ENCODE data around the gene DNM3.

The DNM3 gene

GRCh38 chr1:172326136-172326535 is 484.8 kb downstream of the DNM3 start:
- H4K20me1 ChIP-seq (ENCODE audit: control insufficient read depth, insufficient read depth, low read depth, low read length) = no peaks in the 10 kb centered on the region
- H3K4me3 ChIP-seq (ENCODE audit: low read length) = no peak overlapping the region
- H3K27me3 ChIP-seq (ENCODE audit: control insufficient read depth, low read length) = no peaks in the 10 kb centered on the region
- no peaks in the 10 kb centered on the region for H3K9me3 ChIP-seq (ENCODE audit: control insufficient read depth, insufficient read depth, low read length)
- H3K9me2 ChIP-seq (replicated peaks; ENCODE audit: control insufficient read depth, low read length) = no peaks in the 10 kb centered on the region
- H3K36me3 ChIP-seq (ENCODE audit: control insufficient read depth, low read length) = no peaks in the 10 kb centered on the region
- no peaks in the 10 kb centered on the region for H3K79me2 ChIP-seq (ENCODE audit: control insufficient read depth, low read length)
- H3K4me2 ChIP-seq (ENCODE audit: low read length) = no peak overlapping the region
- H3K27ac ChIP-seq (ENCODE audit: low read depth, low read length) = no peak overlapping the region
- TF ChIP-seq, protein P1, sequence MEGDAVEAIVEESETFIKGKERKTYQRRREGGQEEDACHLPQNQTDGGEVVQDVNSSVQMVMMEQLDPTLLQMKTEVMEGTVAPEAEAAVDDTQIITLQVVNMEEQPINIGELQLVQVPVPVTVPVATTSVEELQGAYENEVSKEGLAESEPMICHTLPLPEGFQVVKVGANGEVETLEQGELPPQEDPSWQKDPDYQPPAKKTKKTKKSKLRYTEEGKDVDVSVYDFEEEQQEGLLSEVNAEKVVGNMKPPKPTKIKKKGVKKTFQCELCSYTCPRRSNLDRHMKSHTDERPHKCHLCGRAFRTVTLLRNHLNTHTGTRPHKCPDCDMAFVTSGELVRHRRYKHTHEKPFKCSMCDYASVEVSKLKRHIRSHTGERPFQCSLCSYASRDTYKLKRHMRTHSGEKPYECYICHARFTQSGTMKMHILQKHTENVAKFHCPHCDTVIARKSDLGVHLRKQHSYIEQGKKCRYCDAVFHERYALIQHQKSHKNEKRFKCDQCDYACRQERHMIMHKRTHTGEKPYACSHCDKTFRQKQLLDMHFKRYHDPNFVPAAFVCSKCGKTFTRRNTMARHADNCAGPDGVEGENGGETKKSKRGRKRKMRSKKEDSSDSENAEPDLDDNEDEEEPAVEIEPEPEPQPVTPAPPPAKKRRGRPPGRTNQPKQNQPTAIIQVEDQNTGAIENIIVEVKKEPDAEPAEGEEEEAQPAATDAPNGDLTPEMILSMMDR (IDR thresholded peaks at IDR 0.05; ENCODE audit: low read depth, low read length, poor library complexity, severe bottlenecking) = no peak
- no peak for TF ChIP-seq EZH2phosphoT487 (IDR thresholded peaks at IDR 0.05; ENCODE audit: borderline replicate concordance, low read length)
- H3K4me1 ChIP-seq (ENCODE audit: control insufficient read depth, low read length) = no peaks in the 10 kb centered on the region
- no peaks in the 10 kb centered on the region for H3F3A ChIP-seq (ENCODE audit: control insufficient read depth, insufficient read depth)

- H3K9me2 ChIP-seq (replicated peaks; ENCODE audit: control insufficient read depth, low read length) = no peaks in the 10 kb centered on the region
- H3K4me2 ChIP-seq (ENCODE audit: low read length) = no peak overlapping the region
- no peaks in the 10 kb centered on the region for H3F3A ChIP-seq (ENCODE audit: control insufficient read depth, insufficient read depth)
- no peaks in the 10 kb centered on the region for H3K36me3 ChIP-seq (ENCODE audit: control insufficient read depth, low read length)
- no peaks in the 10 kb centered on the region for H3K79me2 ChIP-seq (ENCODE audit: control insufficient read depth, low read length)
- H3K4me3 ChIP-seq (ENCODE audit: low read length) = no peak overlapping the region
- H3K4me1 ChIP-seq (ENCODE audit: control insufficient read depth, low read length) = no peaks in the 10 kb centered on the region
- no peaks in the 10 kb centered on the region for H3K27me3 ChIP-seq (ENCODE audit: control insufficient read depth, low read length)
- no peaks in the 10 kb centered on the region for H3K9me3 ChIP-seq (ENCODE audit: control insufficient read depth, insufficient read depth, low read length)
- TF ChIP-seq, protein P1 (IDR thresholded peaks at IDR 0.05; ENCODE audit: low read depth, low read length, poor library complexity, severe bottlenecking) = no peak
- TF ChIP-seq EZH2phosphoT487 (IDR thresholded peaks at IDR 0.05; ENCODE audit: borderline replicate concordance, low read length) = no peak
- no peak overlapping the region for H3K27ac ChIP-seq (ENCODE audit: low read depth, low read length)
- no peaks in the 10 kb centered on the region for H4K20me1 ChIP-seq (ENCODE audit: control insufficient read depth, insufficient read depth, low read depth, low read length)
These were observed 487.0 kb downstream of the DNM3 start for GRCh38 chr1:172328266-172328665.

DNA sequence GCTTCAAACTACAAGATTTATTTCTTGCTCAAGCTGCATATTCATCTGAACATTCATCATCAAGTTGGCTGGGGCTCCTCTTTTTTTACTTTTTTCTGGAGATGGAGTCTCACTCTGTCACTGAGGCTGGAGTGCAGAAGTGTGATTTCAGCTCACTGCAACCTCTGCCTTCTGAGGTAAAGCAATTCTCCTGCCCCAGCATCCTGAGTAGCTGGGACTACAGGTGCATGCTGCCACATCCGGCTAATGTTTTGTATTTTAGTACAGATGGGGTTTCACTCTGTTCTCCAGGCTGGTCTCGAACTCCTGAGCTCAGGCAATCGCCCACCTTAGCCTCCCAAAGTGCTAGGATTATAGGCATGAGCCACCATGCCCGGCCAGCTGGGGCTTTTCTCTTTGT is 490.9 kb downstream of the DNM3 start:
- H3K27ac ChIP-seq (ENCODE audit: low read depth, low read length) = no peak overlapping the region
- H3K4me2 ChIP-seq (ENCODE audit: low read length) = no peak overlapping the region
- H3K36me3 ChIP-seq (ENCODE audit: control insufficient read depth, low read length) = no peaks in the 10 kb centered on the region
- no peaks in the 10 kb centered on the region for H3F3A ChIP-seq (ENCODE audit: control insufficient read depth, insufficient read depth)
- H3K9me2 ChIP-seq (replicated peaks; ENCODE audit: control insufficient read depth, low read length) = no peaks in the 10 kb centered on the region
- H3K4me1 ChIP-seq (ENCODE audit: control insufficient read depth, low read length) = no peaks in the 10 kb centered on the region
- H3K4me3 ChIP-seq (ENCODE audit: low read length) = no peak overlapping the region
- H3K9me3 ChIP-seq (ENCODE audit: control insufficient read depth, insufficient read depth, low read length) = no peaks in the 10 kb centered on the region
- no peaks in the 10 kb centered on the region for H3K79me2 ChIP-seq (ENCODE audit: control insufficient read depth, low read length)
- H4K20me1 ChIP-seq (ENCODE audit: control insufficient read depth, insufficient read depth, low read depth, low read length) = no peaks in the 10 kb centered on the region
- no peak for TF ChIP-seq EZH2phosphoT487 (IDR thresholded peaks at IDR 0.05; ENCODE audit: borderline replicate concordance, low read length)
- TF ChIP-seq, protein P1 (IDR thresholded peaks at IDR 0.05; ENCODE audit: low read depth, low read length, poor library complexity, severe bottlenecking) = no peak
- no peaks in the 10 kb centered on the region; the same call in 1 of the 2 replicates for H3K27me3 ChIP-seq (ENCODE audit: control insufficient read depth, low read length)

Data from DOHH2 (cell line).